Esophagus (tissue), 2 donors: ENCODE results near the gene SLC6A18. TPM values are rescaled to one million over a fixed set of nuclear protein-coding genes. Genes with fewer than 3 reads are reported as not detected.
"Not testable (repeated sequence)": the region's sequence is repeated elsewhere in the genome, so short reads cannot be mapped to it uniquely, and the experiment has no call there.

Source experiments
- H3K27ac ChIP-seq, 2 donors: one replicate each; pipeline ENCODE4 v1.5.1; 2013; ENCODE audit warnings: low read depth in 2 of 2, mild to moderate bottlenecking in 2 of 2, inconsistent platforms in 1 of 2, low read length in 1 of 2, moderate library complexity in 1 of 2
- H3K27me3 ChIP-seq, 2 donors: one replicate each; pipeline ENCODE4 v1.6.1; 2013; ENCODE audit warnings: low read length in 2 of 2, control low read depth in 1 of 2, mild to moderate bottlenecking in 1 of 2; ENCODE audit not compliant: insufficient read depth in 2 of 2, control insufficient read depth in 1 of 2
- H3K36me3 ChIP-seq, 2 donors: one replicate each; pipeline ENCODE4 v1.6.1; 2013; ENCODE audit warnings: low read length in 1 of 2; ENCODE audit not compliant: control insufficient read depth in 2 of 2, insufficient read depth in 2 of 2
- H3K4me1 ChIP-seq, 2 donors: one replicate each; pipeline ENCODE4 v1.6.1; 2013; ENCODE audit warnings: low read length in 1 of 2; ENCODE audit not compliant: control insufficient read depth in 2 of 2, insufficient read depth in 2 of 2
- H3K4me3 ChIP-seq, 2 donors: one replicate each; pipeline ENCODE4 v1.5.1; 2013; ENCODE audit warnings: low read length in 2 of 2, mild to moderate bottlenecking in 2 of 2, low read depth in 1 of 2, moderate library complexity in 1 of 2
- H3K9me3 ChIP-seq, 2 donors: one replicate each; pipeline ENCODE4 v1.6.1; 2013; ENCODE audit warnings: mild to moderate bottlenecking in 2 of 2, low read depth in 1 of 2, low read length in 1 of 2, moderate library complexity in 1 of 2; ENCODE audit not compliant: control insufficient read depth in 2 of 2, insufficient read depth in 1 of 2
- WGBS, 2 donors: extraction: QIAGEN DNeasy Blood & Tissue Kit; methylation state at CpG; one replicate each; pipeline ENCODE4 v1.1.7; 2013; 5-methylcytosine and 5-hydroxymethylcytosine counted together
- polyA plus RNA-seq, 2 donors: library from polyadenylated mRNA; stranded (reverse); fragments of 200-250 nt; gene quantifications; one replicate each; pipeline ENCODE4 v1.2.3, GENCODE V29; 2013
- donor health status: healthy with polysubstance abuse.
- donor health status: Bipolar disorder and iron deficiency.

Gene SLC6A18
- polyA plus RNA-seq, 2 donors: not detected

DNA sequence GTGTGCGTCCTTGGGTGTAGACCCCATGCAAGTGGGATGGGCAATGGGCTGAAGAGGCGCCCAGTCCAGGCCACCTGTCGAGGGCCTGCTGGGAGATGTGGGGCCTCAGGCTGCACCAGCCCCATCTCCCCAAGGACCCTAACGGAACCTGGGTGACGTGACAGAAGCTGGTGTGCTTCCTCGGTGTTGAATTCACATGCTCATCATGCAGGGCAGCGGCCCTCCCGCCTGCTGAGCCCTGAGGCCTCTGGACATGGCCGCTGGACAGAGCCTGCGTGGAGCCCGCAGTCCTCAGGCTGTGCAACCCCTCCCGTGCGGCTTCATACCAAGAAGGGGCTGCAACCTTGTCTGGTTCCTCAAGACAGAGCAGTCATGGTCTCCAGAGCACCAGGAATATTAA, 42.9 kb downstream of the SLC6A18 start:
- no peaks in the 10 kb centered on the region for H3K27me3 ChIP-seq
- no peak overlapping the region for H3K4me3 ChIP-seq
- no peaks in the 10 kb centered on the region for H3K36me3 ChIP-seq
- H3K27ac ChIP-seq: no peak overlapping the region
- WGBS, 2 donors: 93 to 94% methylated on average over 13 of the region's 13 CpGs
- peaks cover 0 to under 1% of the 10 kb centered on the region in 2 donors for H3K9me3 ChIP-seq
- H3K4me1 ChIP-seq: no peaks in the 10 kb centered on the region

DNA sequence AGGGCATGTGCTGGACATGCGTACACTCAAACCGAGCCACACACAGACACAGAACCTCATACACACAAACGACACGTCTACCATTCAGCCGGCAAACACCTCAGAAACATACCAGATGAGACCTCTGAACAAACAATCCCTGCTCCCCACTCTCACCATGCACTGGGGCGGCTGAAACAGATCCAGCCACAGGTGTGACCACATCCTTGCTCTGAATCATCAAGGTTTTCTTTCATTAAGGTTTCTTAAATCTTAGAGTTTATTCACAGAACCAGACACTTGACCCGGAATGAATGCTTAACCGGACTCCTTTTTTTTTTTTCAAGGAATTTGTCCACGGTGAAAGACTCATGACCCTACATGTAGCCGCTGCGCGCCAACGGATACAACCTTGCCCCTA, 43.5 kb downstream of the SLC6A18 start:
- no peaks in the 10 kb centered on the region for H3K36me3 ChIP-seq
- 83% methylated on average over 13 of the region's 13 CpGs for WGBS, 2 donors

DNA sequence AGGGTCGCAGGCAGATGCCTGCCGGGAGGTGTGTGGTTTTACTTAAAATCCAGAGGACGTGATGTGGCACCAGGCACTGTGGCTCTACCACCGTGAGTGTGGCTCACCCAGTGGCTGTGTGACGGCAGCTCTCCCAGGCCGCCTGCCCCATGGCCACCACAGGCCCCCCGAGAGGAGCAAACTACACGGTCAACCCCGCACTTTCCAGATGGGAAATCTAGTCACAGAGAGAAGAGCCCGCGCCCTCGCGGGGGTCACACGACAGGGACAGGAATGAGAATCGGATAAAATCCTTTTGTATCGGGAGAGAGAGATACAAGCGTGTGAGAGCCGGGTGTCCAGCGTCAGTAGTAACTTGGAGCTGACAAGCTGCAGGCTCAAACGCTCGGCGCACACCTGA, 45.2 kb downstream of the SLC6A18 start:
- WGBS, 2 donors: 93 to 94% methylated on average over 22 of the region's 22 CpGs
- H3K27ac ChIP-seq: no peak overlapping the region
- no peaks in the 10 kb centered on the region for H3K27me3 ChIP-seq

More for the DNA sequence above, 43.5 kb downstream of the SLC6A18 start:
- H3K9me3 ChIP-seq: no peaks in the 10 kb centered on the region
- no peak overlapping the region for H3K4me3 ChIP-seq
- no peaks in the 10 kb centered on the region for H3K4me1 ChIP-seq
- H3K27ac ChIP-seq: no peak overlapping the region
- no peaks in the 10 kb centered on the region for H3K27me3 ChIP-seq

DNA sequence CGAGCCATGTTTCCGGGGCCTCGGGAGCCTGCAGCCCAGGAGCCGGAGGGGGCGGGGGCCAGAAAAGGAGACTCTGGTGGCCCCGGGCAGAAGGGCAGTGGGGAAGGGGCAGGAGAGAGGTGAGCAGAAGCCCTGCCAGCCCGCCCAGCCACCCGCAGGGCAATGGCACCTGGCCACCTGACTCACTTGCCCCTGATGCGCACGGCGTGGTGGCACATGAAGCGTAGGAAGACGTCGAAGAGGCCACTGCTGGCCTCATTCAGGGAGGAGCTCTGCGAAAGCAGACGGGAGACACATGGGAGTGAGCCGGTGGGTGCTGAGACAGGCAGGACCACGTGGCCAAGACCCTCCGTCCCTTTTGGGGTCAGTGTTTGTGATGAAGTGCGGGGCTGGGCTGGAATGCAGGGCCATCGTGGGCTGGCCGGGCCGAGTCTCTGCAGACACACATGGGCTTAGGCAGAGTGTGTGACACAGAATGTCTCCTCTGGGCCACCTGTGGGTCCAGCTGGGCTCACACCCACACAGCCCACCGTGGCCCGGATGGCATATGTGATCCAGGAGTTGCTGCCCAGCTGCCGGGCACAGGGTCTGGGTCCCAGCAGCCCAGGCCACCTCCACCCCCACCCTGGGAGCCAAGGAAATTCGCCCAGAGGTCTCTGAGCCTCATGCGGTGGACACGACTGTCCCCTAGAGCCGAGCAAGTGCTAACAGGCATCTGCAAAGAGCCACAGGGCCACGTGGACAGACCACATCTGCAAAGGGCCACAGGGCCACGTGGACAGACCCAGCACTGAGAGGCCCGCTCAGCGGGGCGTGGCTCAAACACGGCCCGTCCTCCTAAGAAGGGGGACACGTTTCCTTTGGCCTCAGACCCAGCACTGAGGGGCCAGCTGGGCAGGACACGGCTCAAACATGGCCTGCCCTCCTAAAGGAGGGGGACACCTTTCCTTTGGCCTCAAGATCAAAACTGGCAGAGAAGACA, 46.0 kb downstream of the SLC6A18 start:
- H3K36me3 ChIP-seq: no peaks in the 10 kb centered on the region
- 92 to 93% methylated on average over 39 of the region's 39 CpGs for WGBS, 2 donors
- H3K27me3 ChIP-seq: no peaks in the 10 kb centered on the region
- no peak overlapping the region for H3K4me3 ChIP-seq
- no peaks in the 10 kb centered on the region for H3K9me3 ChIP-seq
- H3K27ac ChIP-seq: no peak overlapping the region
- no peaks in the 10 kb centered on the region for H3K4me1 ChIP-seq

More for the DNA sequence above, 45.2 kb downstream of the SLC6A18 start:
- Histone ChIP-seq H3K9me3 (no peaks in the 10 kb centered on the region), H3K36me3 (no peaks in the 10 kb centered on the region), H3K4me3 (no peak overlapping the region), H3K4me1 (no peaks in the 10 kb centered on the region)

DNA sequence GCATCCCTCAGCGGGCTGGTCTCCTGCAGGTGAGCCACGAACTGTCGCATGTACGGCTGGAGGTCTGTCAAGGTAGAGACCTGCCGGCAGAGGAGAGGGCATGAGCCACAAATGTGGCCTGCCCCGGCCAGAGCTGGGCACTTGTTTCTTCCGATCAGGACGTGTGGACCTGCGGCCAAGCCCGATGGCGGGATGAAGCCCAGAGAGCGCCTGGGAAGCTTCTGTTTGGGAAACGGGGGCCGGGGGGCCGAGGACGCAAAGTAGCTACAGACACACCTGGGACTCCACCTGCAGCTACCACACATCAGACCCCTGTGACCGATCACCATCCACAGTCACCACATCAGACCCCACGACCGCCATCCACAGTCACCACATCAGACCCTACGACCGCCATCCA, 47.0 kb downstream of the SLC6A18 start:
- H3K27me3 ChIP-seq: no peaks in the 10 kb centered on the region
- no peaks in the 10 kb centered on the region for H3K4me1 ChIP-seq
- H3K36me3 ChIP-seq: no peaks in the 10 kb centered on the region
- H3K4me3 ChIP-seq: no peak overlapping the region
- WGBS, 2 donors: 96 to 99% methylated on average over 20 to 21 of the region's 21 CpGs
- H3K27ac ChIP-seq: no peak overlapping the region
- H3K9me3 ChIP-seq: no peaks in the 10 kb centered on the region

DNA sequence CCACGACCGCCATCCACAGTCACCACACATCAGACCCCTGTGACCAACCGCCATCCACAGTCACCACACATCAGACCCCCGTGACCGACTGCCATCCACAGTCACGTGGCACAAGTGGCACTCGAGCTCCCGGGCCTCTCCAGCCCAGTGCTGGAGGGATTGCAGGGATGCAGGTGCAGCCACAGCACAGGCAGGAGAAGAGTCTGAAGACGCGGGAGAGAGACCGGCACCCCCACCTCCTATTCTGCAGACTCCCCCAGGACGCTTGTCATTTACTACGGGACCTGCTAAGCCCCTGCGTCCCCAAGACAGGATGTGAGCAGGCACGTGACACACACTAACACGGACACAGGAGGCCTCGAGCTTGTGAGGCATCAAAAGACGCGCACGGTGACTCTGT, 48.6 kb downstream of the SLC6A18 start:
- peaks cover 0 to 6% of the 10 kb centered on the region in 2 donors for H3K9me3 ChIP-seq
- H3K4me3 ChIP-seq: no peak overlapping the region
- H3K4me1 ChIP-seq: no peaks in the 10 kb centered on the region
- H3K27ac ChIP-seq: no peak overlapping the region
- no peaks in the 10 kb centered on the region for H3K36me3 ChIP-seq
- H3K27me3 ChIP-seq: no peaks in the 10 kb centered on the region
- WGBS, 2 donors: 93 to 95% methylated on average over 18 to 20 of the region's 20 CpGs

DNA sequence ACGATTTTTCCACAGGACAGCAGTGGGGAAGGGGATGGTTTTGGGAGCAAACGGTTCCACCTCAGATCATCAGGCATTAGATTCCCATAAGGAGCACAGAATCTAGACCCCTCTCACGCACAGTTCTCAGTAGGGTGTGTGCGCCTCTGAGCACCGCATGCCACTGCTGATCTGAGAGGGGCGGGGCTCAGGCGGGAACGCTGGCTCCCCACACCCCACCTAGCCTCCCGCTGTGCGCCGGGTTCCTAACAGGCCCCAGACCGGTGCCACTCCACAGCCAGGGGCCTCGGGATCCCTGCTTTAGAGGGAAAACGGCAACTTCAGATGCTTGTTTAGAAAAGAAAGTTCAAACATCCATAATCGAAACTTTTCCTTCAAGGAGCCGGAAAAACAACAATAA, 49.3 kb downstream of the SLC6A18 start:
- peaks cover 0 to 9% of the 10 kb centered on the region in 2 donors for H3K9me3 ChIP-seq
- H3K4me3 ChIP-seq: no peak overlapping the region
- H3K27me3 ChIP-seq: no peaks in the 10 kb centered on the region
- no peaks in the 10 kb centered on the region for H3K4me1 ChIP-seq
- 86 to 88% methylated on average over 16 of the region's 16 CpGs for WGBS, 2 donors
- H3K27ac ChIP-seq: no peak overlapping the region
- no peaks in the 10 kb centered on the region for H3K36me3 ChIP-seq

DNA sequence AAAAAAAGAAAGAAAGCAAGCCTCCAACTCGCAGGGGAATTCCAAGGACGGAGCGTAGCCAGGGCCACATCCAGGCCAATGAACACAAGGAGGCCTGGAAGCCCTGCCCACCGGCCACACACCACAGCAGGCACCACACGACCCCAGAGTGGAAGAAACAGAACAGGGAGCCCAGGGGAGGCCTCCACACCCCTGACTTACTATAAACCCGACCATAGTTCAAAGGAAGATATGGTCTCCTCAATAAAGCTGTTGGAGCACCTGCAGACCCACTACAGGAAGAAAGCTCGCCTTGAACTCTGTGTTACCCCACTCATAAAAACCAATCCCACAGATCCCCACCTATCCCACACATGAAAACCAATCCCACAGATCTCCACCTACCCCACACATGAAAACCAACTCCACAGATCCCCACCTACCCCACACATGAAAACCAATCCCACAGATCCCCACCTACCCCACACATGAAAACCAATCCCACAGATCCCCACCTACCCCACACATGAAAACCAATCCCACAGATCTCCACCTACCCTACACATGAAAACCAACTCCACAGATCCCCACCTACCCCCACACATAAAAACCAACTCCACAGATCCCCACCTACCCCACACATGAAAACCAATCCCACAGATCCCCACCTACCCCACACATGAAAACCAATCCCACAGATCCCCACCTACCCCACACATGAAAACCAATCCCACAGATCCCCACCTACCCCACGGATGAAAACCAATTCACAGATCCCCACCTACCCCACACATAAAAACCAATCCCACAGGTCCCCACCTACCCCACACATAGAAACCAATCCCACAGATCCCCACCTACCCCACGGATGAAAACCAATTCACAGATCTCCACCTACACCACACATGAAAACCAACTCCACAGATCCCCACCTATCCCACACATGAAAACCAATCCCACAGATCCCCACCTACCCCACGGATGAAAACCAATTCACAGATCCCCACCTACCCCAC, 50.5 kb downstream of the SLC6A18 start:
- H3K9me3 ChIP-seq, H3K27ac ChIP-seq, H3K27me3 ChIP-seq, H3K36me3 ChIP-seq, H3K4me3 ChIP-seq, H3K4me1 ChIP-seq: not testable (repeated sequence)
- 59 to 72% methylated on average over 10 of the region's 10 CpGs for WGBS, 2 donors

DNA sequence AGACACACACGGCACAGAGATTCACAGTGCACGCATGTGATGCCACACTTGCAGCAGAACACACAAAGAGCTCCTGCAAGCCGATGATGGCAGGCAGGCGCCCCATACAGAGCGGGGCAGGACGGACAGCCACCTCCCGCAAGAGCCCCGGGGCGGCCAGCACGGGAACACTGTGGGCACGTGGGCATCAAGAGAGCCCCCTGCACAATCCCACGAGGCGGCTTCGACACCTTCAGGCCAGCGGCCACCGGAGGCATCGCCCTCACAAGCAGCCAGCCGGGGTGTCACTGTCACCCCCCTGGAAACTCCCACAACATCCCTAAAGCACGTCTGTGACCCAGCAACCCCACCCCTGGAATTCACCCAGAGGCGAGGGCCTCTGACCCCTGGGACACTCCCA, 51.7 kb downstream of the SLC6A18 start:
- WGBS, 2 donors: 85 to 86% methylated on average over 20 of the region's 20 CpGs
- no peaks in the 10 kb centered on the region for H3K36me3 ChIP-seq
- no peak overlapping the region for H3K27ac ChIP-seq
- no peaks in the 10 kb centered on the region for H3K4me1 ChIP-seq
- H3K4me3 ChIP-seq: no peak overlapping the region
- H3K9me3 ChIP-seq: peaks cover 0 to 9% of the 10 kb centered on the region in 2 donors
- H3K27me3 ChIP-seq: no peaks in the 10 kb centered on the region
